ENCODE data around the gene TSPAN9. TPM values are rescaled to one million over a fixed set of nuclear protein-coding genes. Genes with fewer than 3 reads are reported as not detected.

TSPAN9 gene
- total and polyA plus RNA-seq, 2 experiments from 2014 or later, result 6.0 to 31.5 TPM

DNA sequence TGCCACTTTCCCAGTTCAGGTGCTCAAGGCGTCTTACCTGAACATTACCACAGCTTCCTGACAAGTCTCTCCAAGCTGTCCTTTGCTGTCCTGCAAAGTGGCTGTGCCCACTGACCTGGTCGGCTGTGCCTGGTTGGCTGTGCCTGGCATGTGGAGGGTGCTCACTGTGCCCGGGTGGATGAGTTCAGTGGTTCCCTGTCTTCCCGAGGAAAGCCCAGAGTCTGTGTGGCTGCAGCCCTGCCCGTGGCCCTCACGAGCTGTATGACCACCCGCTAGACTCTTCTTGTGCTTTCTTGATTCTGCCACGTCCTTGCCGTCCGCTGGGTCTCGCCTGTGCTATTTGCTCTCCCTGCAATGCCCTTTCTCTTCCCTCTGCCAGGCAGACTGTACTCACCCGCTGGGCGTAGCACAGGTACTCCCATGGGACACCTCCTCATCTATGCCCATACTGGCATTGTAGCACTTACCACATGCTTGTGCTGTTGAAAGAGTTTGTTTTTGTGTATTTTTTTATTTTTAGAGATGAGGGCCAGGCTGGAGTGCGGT lies 95.9 kb downstream of the TSPAN9 start:
- peaks cover 28% of the 10 kb centered on the region for H3K4me1 ChIP-seq (ENCODE audit: insufficient read depth)
- H3K27ac Mint-ChIP-seq, result no peak overlapping the region
- 0 out of 2 replicates have a peak, but pooled peaks cover 4% of the 10 kb centered on the region for H3F3A ChIP-seq (replicated peaks; ENCODE audit: low read depth)
- ATAC-seq (no peak), DNase-seq (ENCODE audit: low spot score) (no peak)
- H3K27ac ChIP-seq (ENCODE audit: low read depth), result no peak overlapping the region
- TF ChIP-seq, protein P1, sequence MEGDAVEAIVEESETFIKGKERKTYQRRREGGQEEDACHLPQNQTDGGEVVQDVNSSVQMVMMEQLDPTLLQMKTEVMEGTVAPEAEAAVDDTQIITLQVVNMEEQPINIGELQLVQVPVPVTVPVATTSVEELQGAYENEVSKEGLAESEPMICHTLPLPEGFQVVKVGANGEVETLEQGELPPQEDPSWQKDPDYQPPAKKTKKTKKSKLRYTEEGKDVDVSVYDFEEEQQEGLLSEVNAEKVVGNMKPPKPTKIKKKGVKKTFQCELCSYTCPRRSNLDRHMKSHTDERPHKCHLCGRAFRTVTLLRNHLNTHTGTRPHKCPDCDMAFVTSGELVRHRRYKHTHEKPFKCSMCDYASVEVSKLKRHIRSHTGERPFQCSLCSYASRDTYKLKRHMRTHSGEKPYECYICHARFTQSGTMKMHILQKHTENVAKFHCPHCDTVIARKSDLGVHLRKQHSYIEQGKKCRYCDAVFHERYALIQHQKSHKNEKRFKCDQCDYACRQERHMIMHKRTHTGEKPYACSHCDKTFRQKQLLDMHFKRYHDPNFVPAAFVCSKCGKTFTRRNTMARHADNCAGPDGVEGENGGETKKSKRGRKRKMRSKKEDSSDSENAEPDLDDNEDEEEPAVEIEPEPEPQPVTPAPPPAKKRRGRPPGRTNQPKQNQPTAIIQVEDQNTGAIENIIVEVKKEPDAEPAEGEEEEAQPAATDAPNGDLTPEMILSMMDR (conservative IDR thresholded peaks at IDR 0.05; ENCODE audit: low read depth in 2 of 2), result no peak
- TF ChIP-seq POLR2AphosphoS5 (IDR thresholded peaks at IDR 0.05; ENCODE audit: low read depth) (no peak), STAT1 (IDR thresholded peaks at IDR 0.05; ENCODE audit: unreplicated experiment) (no peak), CREB1 (CRISPR knock-in tag; IDR thresholded peaks at IDR 0.05; ENCODE audit: low read depth) (no peak), EZH2phosphoT487 (IDR thresholded peaks at IDR 0.05; ENCODE audit: unreplicated experiment) (no peak), ZNF114 (CRISPR knock-in tag; IDR thresholded peaks at IDR 0.05) (no peak), ZNF331 (CRISPR knock-in tag; IDR thresholded peaks at IDR 0.05; ENCODE audit: low read depth) (no peak)
- TF ChIP-seq, protein P2, sequence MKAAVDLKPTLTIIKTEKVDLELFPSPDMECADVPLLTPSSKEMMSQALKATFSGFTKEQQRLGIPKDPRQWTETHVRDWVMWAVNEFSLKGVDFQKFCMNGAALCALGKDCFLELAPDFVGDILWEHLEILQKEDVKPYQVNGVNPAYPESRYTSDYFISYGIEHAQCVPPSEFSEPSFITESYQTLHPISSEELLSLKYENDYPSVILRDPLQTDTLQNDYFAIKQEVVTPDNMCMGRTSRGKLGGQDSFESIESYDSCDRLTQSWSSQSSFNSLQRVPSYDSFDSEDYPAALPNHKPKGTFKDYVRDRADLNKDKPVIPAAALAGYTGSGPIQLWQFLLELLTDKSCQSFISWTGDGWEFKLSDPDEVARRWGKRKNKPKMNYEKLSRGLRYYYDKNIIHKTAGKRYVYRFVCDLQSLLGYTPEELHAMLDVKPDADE (IDR thresholded peaks at IDR 0.05), result no peak
- TF ChIP-seq, protein P3, sequence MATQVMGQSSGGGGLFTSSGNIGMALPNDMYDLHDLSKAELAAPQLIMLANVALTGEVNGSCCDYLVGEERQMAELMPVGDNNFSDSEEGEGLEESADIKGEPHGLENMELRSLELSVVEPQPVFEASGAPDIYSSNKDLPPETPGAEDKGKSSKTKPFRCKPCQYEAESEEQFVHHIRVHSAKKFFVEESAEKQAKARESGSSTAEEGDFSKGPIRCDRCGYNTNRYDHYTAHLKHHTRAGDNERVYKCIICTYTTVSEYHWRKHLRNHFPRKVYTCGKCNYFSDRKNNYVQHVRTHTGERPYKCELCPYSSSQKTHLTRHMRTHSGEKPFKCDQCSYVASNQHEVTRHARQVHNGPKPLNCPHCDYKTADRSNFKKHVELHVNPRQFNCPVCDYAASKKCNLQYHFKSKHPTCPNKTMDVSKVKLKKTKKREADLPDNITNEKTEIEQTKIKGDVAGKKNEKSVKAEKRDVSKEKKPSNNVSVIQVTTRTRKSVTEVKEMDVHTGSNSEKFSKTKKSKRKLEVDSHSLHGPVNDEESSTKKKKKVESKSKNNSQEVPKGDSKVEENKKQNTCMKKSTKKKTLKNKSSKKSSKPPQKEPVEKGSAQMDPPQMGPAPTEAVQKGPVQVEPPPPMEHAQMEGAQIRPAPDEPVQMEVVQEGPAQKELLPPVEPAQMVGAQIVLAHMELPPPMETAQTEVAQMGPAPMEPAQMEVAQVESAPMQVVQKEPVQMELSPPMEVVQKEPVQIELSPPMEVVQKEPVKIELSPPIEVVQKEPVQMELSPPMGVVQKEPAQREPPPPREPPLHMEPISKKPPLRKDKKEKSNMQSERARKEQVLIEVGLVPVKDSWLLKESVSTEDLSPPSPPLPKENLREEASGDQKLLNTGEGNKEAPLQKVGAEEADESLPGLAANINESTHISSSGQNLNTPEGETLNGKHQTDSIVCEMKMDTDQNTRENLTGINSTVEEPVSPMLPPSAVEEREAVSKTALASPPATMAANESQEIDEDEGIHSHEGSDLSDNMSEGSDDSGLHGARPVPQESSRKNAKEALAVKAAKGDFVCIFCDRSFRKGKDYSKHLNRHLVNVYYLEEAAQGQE (IDR thresholded peaks at IDR 0.05; ENCODE audit: unreplicated experiment), result no peak
- TF ChIP-seq, protein P4, sequence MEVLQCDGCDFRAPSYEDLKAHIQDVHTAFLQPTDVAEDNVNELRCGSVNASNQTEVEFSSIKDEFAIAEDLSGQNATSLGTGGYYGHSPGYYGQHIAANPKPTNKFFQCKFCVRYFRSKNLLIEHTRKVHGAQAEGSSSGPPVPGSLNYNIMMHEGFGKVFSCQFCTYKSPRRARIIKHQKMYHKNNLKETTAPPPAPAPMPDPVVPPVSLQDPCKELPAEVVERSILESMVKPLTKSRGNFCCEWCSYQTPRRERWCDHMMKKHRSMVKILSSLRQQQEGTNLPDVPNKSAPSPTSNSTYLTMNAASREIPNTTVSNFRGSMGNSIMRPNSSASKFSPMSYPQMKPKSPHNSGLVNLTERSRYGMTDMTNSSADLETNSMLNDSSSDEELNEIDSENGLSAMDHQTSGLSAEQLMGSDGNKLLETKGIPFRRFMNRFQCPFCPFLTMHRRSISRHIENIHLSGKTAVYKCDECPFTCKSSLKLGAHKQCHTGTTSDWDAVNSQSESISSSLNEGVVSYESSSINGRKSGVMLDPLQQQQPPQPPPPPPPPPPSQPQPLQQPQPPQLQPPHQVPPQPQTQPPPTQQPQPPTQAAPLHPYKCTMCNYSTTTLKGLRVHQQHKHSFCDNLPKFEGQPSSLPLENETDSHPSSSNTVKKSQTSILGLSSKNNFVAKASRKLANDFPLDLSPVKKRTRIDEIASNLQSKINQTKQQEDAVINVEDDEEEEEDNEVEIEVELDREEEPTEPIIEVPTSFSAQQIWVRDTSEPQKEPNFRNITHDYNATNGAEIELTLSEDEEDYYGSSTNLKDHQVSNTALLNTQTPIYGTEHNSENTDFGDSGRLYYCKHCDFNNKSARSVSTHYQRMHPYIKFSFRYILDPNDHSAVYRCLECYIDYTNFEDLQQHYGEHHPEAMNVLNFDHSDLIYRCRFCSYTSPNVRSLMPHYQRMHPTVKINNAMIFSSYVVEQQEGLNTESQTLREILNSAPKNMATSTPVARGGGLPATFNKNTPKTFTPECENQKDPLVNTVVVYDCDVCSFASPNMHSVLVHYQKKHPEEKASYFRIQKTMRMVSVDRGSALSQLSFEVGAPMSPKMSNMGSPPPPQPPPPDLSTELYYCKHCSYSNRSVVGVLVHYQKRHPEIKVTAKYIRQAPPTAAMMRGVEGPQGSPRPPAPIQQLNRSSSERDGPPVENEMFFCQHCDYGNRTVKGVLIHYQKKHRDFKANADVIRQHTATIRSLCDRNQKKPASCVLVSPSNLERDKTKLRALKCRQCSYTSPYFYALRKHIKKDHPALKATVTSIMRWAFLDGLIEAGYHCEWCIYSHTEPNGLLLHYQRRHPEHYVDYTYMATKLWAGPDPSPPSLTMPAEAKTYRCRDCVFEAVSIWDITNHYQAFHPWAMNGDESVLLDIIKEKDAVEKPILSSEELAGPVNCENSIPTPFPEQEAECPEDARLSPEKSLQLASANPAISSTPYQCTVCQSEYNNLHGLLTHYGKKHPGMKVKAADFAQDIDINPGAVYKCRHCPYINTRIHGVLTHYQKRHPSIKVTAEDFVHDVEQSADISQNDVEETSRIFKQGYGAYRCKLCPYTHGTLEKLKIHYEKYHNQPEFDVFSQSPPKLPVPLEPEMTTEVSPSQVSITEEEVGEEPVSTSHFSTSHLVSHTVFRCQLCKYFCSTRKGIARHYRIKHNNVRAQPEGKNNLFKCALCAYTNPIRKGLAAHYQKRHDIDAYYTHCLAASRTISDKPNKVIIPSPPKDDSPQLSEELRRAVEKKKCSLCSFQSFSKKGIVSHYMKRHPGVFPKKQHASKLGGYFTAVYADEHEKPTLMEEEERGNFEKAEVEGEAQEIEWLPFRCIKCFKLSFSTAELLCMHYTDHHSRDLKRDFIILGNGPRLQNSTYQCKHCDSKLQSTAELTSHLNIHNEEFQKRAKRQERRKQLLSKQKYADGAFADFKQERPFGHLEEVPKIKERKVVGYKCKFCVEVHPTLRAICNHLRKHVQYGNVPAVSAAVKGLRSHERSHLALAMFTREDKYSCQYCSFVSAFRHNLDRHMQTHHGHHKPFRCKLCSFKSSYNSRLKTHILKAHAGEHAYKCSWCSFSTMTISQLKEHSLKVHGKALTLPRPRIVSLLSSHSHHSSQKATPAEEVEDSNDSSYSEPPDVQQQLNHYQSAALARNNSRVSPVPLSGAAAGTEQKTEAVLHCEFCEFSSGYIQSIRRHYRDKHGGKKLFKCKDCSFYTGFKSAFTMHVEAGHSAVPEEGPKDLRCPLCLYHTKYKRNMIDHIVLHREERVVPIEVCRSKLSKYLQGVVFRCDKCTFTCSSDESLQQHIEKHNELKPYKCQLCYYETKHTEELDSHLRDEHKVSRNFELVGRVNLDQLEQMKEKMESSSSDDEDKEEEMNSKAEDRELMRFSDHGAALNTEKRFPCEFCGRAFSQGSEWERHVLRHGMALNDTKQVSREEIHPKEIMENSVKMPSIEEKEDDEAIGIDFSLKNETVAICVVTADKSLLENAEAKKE (CRISPR knock-in tag; IDR thresholded peaks at IDR 0.05), result no peak
- peaks cover 61% of the 10 kb centered on the region for H3K4me1 Mint-ChIP-seq
- no peaks in the 10 kb centered on the region for H3K79me2 ChIP-seq (replicated peaks; ENCODE audit: insufficient read depth)
- H3K4me2 ChIP-seq, result no peak overlapping the region
- H3K27me3 ChIP-seq (ENCODE audit: insufficient read depth), result no peaks in the 10 kb centered on the region
- no peaks in the 10 kb centered on the region; the same call in 1 of the 2 replicates for H4K20me1 ChIP-seq (replicated peaks; ENCODE audit: insufficient read depth)
- no peaks in the 10 kb centered on the region for H3K9me2 ChIP-seq (ENCODE audit: insufficient read depth)
- no peaks in the 10 kb centered on the region for H3K9me3 Mint-ChIP-seq
- no peaks in the 10 kb centered on the region for H3K36me3 ChIP-seq (ENCODE audit: insufficient read depth)
- no peak overlapping the region for H3K4me3 ChIP-seq
- H2AFZ ChIP-seq, result no peak overlapping the region
- peaks cover 9% of the 10 kb centered on the region for H3K27me3 Mint-ChIP-seq (ENCODE audit: insufficient read depth, low read depth, poor library complexity)
- no peaks in the 10 kb centered on the region for H3K36me3 Mint-ChIP-seq (ENCODE audit: low read depth)
- H3K4me3 Mint-ChIP-seq, result no peak overlapping the region
